Thymus (tissue), 11 donors: ENCODE data around the gene FUBP3. TPM values are rescaled to one million over a fixed set of nuclear protein-coding genes. Genes with fewer than 3 reads are reported as not detected.

Experiments used
- DNase-seq, 9 donors: peaks; one replicate each; pipeline ENCODE4 v3.0.0-alpha.2; 2013; ENCODE audit warnings: low spot score in 9 of 9, low read depth in 6 of 9, missing footprints in 1 of 9
- H3K27ac ChIP-seq, 2 donors: one replicate each; pipeline ENCODE4 v1.5.1; 2013; ENCODE audit warnings: control low read depth in 1 of 2, low read depth in 1 of 2, low read length in 1 of 2, mild to moderate bottlenecking in 1 of 2, moderate library complexity in 1 of 2
- H3K27me3 ChIP-seq, 2 donors: one replicate each; pipeline ENCODE4 v1.5.1; 2013; ENCODE audit warnings: low read length in 1 of 2; ENCODE audit not compliant: control insufficient read depth in 2 of 2, insufficient read depth in 1 of 2
- H3K36me3 ChIP-seq, 2 donors: one replicate each; pipeline ENCODE4 v1.5.1; 2013; ENCODE audit warnings: low read length in 1 of 2, mild to moderate bottlenecking in 1 of 2, moderate library complexity in 1 of 2; ENCODE audit not compliant: control insufficient read depth in 2 of 2, insufficient read depth in 2 of 2
- H3K4me1 ChIP-seq, 2 donors: one replicate each; pipeline ENCODE4 v1.5.1; 2013; ENCODE audit warnings: low read length in 2 of 2; ENCODE audit not compliant: control insufficient read depth in 2 of 2, insufficient read depth in 2 of 2
- H3K4me3 ChIP-seq, 2 donors: one replicate each; pipeline ENCODE4 v1.5.1; 2013; ENCODE audit warnings: low read length in 2 of 2, control low read depth in 1 of 2, mild to moderate bottlenecking in 1 of 2
- H3K9me3 ChIP-seq, 2 donors: one replicate each; pipeline ENCODE4 v1.5.1; 2013; ENCODE audit warnings: low read length in 1 of 2, mild to moderate bottlenecking in 1 of 2; ENCODE audit not compliant: control insufficient read depth in 2 of 2, insufficient read depth in 1 of 2
- WGBS: extraction: QIAGEN DNeasy Blood & Tissue Kit; methylation state at CpG from one replicate; pipeline ENCODE4 v1.1.7; 2013; 5-methylcytosine and 5-hydroxymethylcytosine counted together
- polyA plus RNA-seq: library from polyadenylated mRNA; stranded (reverse); fragments of 200-250 nt; gene quantifications from one replicate; pipeline ENCODE4 v1.2.3, GENCODE V29; 2013
- total RNA-seq: library from RNA; stranded (reverse); fragments of 120-200 nt; gene quantifications from one replicate; pipeline ENCODE4 v1.2.4, GENCODE V29; 2013
- donor health status: healthy.

FUBP3 gene
- total and polyA plus RNA-seq, 2 donors, result 24.2 to 26.1 TPM

DNA sequence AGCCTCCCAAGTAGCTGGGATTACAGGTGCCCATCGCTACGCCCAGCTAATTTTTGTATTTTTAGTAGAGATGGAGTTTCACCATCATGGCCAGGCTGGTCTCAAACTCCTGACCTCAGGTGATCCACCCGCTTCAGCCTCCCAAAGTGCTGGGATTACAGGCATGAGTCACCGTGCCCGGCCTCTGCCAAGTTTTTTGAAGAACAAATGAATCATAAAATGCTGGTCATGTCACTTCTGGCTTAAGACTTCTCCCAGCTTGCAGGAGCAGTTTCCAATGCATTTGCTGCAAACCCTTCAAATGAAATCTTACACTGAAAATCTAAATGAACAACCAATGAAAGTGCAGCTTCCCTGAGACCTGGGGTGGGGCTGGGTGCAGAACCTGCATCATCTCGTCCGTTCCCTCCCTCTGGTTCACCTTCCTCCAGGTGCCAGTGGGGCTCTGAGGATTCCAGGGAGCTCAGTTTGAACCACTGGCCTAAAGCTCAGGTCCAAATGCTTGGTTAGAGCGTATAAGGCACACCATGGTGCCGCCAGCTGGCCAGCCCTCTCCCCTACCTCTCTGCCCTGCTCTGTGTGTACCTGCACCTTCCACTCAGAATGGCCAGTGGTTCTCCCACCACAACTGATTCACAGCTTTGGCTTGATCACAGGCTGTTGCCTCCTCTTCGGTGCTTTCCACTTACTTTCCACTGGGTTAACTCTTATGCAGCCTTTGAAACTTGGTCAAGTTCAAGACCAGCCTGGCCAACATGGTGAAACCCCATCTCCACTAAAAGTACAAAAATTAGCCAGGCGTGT is 39.8 kb upstream of the FUBP3 start:
- no peak for DNase-seq
- H3K27ac ChIP-seq, result no peak overlapping the region
- H3K4me3 ChIP-seq, result no peak overlapping the region
- 85% methylated on average over 11 of the region's 11 CpGs for WGBS
- peaks cover 0 to 2% of the 10 kb centered on the region in 2 donors for H3K9me3 ChIP-seq
- no peaks in the 10 kb centered on the region for H3K36me3 ChIP-seq
- H3K27me3 ChIP-seq, result peaks cover 26 to 61% of the 10 kb centered on the region in 2 donors
- H3K4me1 ChIP-seq, result peaks cover 25 to 62% of the 10 kb centered on the region in 2 donors

DNA sequence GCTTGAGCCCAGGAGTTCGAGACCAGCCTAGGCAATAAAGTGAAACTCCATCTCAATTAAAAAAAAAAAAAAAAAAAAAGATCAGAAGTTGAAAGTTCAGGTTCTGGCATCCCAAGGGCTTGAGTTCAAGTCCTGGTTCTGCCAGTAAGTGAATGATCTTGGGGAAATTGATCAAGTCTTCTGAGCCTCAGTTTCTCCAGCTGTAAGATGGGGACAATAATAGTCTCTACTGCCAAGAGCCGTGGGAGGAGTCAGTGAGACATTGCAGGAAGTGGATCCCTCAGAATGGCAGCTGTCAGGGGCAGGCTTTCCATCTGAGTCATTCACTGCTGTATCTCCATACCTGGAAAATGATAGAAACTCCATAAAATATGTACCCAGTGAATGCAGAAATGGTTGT is 37.8 kb upstream of the FUBP3 start:
- peaks cover 17 to 43% of the 10 kb centered on the region in 2 donors for H3K27me3 ChIP-seq
- 80% methylated on average over 2 of the region's 2 CpGs for WGBS
- no peaks in the 10 kb centered on the region for H3K36me3 ChIP-seq
- peaks cover 2 to 3% of the 10 kb centered on the region in 2 donors for H3K9me3 ChIP-seq
- no peak overlapping the region for H3K27ac ChIP-seq
- no peak overlapping the region for H3K4me3 ChIP-seq
- H3K4me1 ChIP-seq, result peaks cover 23 to 59% of the 10 kb centered on the region in 2 donors
- peak in 1 of 9 donors; percentile 42 for DNase-seq

DNA sequence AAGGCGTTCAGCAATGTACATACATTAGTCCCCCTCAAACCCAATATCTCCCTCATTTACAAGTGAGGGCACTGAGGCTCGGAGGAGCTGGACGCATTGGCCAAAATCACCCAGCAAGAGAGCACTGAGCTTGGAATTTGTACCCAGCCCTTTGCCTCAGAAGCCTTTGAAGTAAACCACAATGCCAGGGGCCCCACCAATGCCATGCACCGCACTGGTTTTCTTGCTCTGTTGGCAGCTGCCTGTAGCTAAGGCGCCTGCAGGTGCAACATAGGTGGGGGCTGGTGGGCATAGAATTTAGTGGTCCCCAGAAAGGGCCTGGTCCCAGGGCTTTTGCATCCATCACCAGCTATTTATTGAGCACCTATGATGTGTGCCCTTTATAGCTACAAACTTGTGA is 37.3 kb upstream of the FUBP3 start:
- Histone ChIP-seq H3K27me3 (peaks cover 12 to 38% of the 10 kb centered on the region in 2 donors), H3K4me3 (no peak overlapping the region), H3K4me1 (peaks cover 23 to 58% of the 10 kb centered on the region in 2 donors), H3K9me3 (peaks cover 2 to 3% of the 10 kb centered on the region in 2 donors), H3K36me3 (no peaks in the 10 kb centered on the region), H3K27ac (peak overlapping the region in 1 of 2 donors; percentile 58)
- DNase-seq, result peak in 3 of 9 donors; percentile 25 to 64 (median 37)
- 42% methylated on average over 5 of the region's 5 CpGs for WGBS

DNA sequence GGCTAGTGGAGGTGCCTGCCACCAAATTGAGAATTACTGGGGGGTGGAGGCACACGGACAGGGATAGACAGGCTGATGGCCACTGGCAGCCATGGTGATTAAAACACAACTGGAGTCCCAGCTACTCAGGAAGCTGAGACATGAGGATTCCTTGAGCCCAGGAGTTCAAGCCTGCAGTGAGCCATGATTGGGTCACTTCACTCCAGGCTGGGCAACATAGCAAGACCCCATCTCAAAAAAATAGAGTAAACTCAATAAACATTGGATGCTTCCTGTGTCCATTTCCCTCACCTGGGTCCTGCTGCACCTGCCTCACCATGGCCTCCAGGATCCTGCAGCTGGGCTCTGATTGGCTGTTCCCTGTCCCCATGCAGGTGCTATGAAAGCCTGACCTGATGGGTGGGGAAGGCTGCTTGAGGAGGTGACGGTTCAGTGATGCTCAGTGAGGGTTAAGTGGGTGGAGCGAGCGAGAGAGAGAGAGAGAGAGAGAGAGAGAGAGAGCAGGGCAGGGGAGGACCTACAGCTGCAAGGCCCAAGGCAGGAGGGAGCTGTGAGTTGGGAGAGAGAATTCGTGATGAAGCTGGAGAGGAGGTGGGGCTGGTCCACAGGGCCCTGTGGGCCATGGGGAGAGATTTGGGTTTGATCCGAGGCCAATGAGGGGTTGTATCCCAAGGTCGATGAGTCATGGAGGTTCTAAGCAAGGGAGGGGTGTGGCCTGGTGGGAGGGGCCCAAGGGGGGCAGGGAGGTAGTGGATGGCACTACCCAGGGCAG is 36.7 kb upstream of the FUBP3 start:
- peak in 2 of 9 donors; percentile 28 to 60 for DNase-seq
- peak overlapping the region in 1 of 2 donors; percentile 58 for H3K27ac ChIP-seq
- WGBS, result 59% methylated on average over 7 of the region's 7 CpGs
- peaks cover 2 to 3% of the 10 kb centered on the region in 2 donors for H3K9me3 ChIP-seq
- H3K4me3 ChIP-seq, result no peak overlapping the region
- H3K36me3 ChIP-seq, result no peaks in the 10 kb centered on the region
- peaks cover 8 to 32% of the 10 kb centered on the region in 2 donors for H3K27me3 ChIP-seq
- peaks cover 23 to 52% of the 10 kb centered on the region in 2 donors for H3K4me1 ChIP-seq

DNA sequence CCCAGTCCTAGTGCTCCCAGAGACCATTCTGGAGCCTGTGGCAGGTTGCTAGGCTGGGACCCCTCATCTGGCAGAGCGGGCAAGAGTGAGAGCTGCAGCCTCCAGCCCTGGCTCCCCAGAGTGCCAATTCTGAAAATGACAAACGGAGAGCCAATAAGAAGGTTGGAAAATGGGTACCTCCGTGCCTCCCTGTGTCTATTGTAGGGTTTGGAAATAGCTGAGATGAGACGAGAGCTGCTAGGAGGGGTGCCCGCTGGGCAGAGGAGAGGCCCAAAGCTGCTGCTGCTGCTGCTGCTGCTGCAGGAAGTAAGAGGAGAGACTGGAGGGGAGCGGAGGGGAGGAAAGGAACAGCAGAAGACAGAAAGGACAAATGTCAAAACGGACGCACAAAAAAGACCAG is 36.0 kb upstream of the FUBP3 start:
- H3K9me3 ChIP-seq, result peaks cover 2 to 3% of the 10 kb centered on the region in 2 donors
- H3K27me3 ChIP-seq, result peaks cover 5 to 25% of the 10 kb centered on the region in 2 donors
- DNase-seq, result peak in 1 of 9 donors; percentile 21
- peaks cover 23 to 52% of the 10 kb centered on the region in 2 donors for H3K4me1 ChIP-seq
- no peak overlapping the region for H3K4me3 ChIP-seq
- WGBS, result 69% methylated on average over 8 of the region's 8 CpGs
- H3K36me3 ChIP-seq, result no peaks in the 10 kb centered on the region
- peak overlapping the region in 1 of 2 donors; percentile 49 for H3K27ac ChIP-seq

DNA sequence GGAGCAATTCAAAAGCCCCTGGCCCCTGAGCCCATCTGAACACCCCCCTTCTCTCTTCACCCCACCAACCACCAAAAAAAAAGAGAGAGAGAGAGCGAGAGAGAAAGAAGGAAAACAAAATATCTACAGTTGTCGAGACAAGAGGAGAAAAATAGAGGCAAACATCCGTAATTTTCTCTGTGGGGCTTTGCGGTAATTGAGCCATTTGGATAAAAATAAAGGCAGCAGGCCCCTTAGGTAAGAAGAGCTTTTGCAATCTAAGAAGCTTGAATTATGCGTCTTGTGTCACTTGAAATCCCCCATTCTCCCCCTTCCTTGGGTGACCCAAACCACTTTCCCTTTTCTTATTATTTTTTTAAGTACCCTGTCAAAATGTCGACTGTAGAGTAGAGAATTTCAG is 35.5 kb upstream of the FUBP3 start:
- 79% methylated on average over 6 of the region's 6 CpGs for WGBS
- peaks cover 1 to 20% of the 10 kb centered on the region in 2 donors for H3K27me3 ChIP-seq
- DNase-seq, result no peak
- no peak overlapping the region for H3K27ac ChIP-seq
- no peak overlapping the region for H3K4me3 ChIP-seq
- H3K4me1 ChIP-seq, result peaks cover 23 to 52% of the 10 kb centered on the region in 2 donors
- peaks cover 1 to 3% of the 10 kb centered on the region in 2 donors for H3K9me3 ChIP-seq
- no peaks in the 10 kb centered on the region for H3K36me3 ChIP-seq

DNA sequence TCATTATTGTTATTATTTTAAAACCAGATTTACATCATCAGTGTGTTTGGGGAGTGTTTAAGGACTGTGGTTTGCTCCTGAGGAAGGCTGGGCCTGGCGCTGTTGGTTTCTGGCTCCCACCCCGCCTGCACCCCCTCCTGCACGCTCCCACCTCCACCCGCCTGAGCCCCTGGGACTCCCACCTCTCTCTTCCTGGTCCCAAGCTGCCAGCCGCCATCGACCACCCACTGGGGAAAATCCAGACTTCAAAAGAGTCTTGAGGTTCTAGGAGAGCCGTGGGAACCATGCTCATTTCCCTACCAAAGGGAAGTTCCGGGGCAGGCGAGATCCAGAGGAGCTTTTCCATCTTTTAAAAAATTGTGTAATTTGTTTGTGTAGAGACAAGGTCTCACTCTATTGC is 35.0 kb upstream of the FUBP3 start:
- Histone ChIP-seq H3K4me1 (peaks cover 23 to 52% of the 10 kb centered on the region in 2 donors), H3K9me3 (peaks cover 0 to 8% of the 10 kb centered on the region in 2 donors), H3K27ac (no peak overlapping the region), H3K4me3 (no peak overlapping the region), H3K36me3 (no peaks in the 10 kb centered on the region), H3K27me3 (peaks cover 0 to 15% of the 10 kb centered on the region in 2 donors)
- WGBS, result 70% methylated on average over 9 of the region's 9 CpGs
- DNase-seq, result no peak

DNA sequence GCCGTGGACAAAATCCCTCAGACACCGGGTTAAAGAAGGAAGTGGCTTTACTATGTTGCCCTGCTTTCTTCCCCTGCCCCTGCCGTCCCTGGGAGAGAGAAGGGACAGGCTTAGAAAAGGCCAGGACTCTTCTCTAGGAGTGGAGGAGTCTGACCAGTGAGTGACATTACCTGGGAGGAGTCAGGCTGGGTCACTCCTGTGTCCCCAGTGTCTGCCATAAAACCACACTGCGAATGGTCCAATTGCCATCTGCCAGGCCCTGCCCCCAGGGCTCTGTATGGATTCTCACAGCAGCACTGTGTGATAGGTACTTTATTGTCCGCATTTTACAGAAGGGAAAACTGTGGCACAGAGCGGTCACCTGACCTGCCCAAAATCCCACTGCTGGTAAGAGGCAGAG is 31.3 kb upstream of the FUBP3 start:
- DNase-seq, result no peak
- H3K36me3 ChIP-seq, result no peaks in the 10 kb centered on the region
- H3K27ac ChIP-seq, result no peak overlapping the region
- H3K4me1 ChIP-seq, result peaks cover 7 to 25% of the 10 kb centered on the region in 2 donors
- H3K27me3 ChIP-seq, result peaks cover 0 to 2% of the 10 kb centered on the region in 2 donors
- peaks cover 0 to 8% of the 10 kb centered on the region in 2 donors for H3K9me3 ChIP-seq
- H3K4me3 ChIP-seq, result no peak overlapping the region
- 82% methylated on average over 6 of the region's 6 CpGs for WGBS
